ENCODE data around the gene JRKL.

JRKL gene

GRCh38 chr11:96389720-96390487 is at the start of gene JRKL, which contains the start of gene CCDC82:
JRKL (plus strand) TSS chr11:96390013; CDS start chr11:96390650, 637 bp downstream.
CCDC82 (minus strand) TSS chr11:96389912; CDS start chr11:96384747, 5,165 bp downstream.
- Histone ChIP-seq H3K9me3 (ENCODE audit: low read length) (no peaks in the 10 kb centered on the region), H3K36me3 (ENCODE audit: insufficient read depth, low read length) (peaks cover 7% of the 10 kb centered on the region; the same call in 1 of the 2 replicates), H3K27ac (ENCODE audit: low read depth, low read length, poor library complexity, severe bottlenecking) (peak within 1 kb of the TSS; percentile 2), H3K4me3 (ENCODE audit: low read depth, low read length, poor library complexity, severe bottlenecking) (peak within 1 kb of the TSS; percentile 70), H3F3A (ENCODE audit: insufficient read depth, low read length) (0 out of 2 replicates have a peak, but pooled peaks cover 5% of the 10 kb centered on the region), H3K79me2 (ENCODE audit: insufficient read depth, low read length) (peaks cover 24% of the 10 kb centered on the region), H3K4me2 (ENCODE audit: low read length) (peak within 1 kb of the TSS; percentile 98), H3K9ac (ENCODE audit: low read length) (peak within 1 kb of the TSS; percentile 89), H3K27me3 (ENCODE audit: insufficient read depth, low read length) (no peaks in the 10 kb centered on the region), H3K4me1 (ENCODE audit: insufficient read depth, low read length, severe bottlenecking) (peaks cover 41% of the 10 kb centered on the region), H2AFZ (ENCODE audit: low read length) (peak within 1 kb of the TSS; percentile 89), H4K20me1 (ENCODE audit: insufficient read depth, low read length) (0 out of 2 replicates have a peak, but pooled peaks cover 2% of the 10 kb centered on the region), H3K9me2 (ENCODE audit: low read depth, low read length) (no peaks in the 10 kb centered on the region)
- TF ChIP-seq, protein P1, sequence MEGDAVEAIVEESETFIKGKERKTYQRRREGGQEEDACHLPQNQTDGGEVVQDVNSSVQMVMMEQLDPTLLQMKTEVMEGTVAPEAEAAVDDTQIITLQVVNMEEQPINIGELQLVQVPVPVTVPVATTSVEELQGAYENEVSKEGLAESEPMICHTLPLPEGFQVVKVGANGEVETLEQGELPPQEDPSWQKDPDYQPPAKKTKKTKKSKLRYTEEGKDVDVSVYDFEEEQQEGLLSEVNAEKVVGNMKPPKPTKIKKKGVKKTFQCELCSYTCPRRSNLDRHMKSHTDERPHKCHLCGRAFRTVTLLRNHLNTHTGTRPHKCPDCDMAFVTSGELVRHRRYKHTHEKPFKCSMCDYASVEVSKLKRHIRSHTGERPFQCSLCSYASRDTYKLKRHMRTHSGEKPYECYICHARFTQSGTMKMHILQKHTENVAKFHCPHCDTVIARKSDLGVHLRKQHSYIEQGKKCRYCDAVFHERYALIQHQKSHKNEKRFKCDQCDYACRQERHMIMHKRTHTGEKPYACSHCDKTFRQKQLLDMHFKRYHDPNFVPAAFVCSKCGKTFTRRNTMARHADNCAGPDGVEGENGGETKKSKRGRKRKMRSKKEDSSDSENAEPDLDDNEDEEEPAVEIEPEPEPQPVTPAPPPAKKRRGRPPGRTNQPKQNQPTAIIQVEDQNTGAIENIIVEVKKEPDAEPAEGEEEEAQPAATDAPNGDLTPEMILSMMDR (IDR thresholded peaks at IDR 0.05; ENCODE audit: low read length) = no peak
- no peak for TF ChIP-seq EZH2 (IDR thresholded peaks at IDR 0.05; ENCODE audit: borderline replicate concordance, low read length)

GRCh38 chr11:96340555-96340885 is 49.3 kb upstream of the JRKL start:
- no peak overlapping the region for H2AFZ ChIP-seq (ENCODE audit: low read length)
- no peaks in the 10 kb centered on the region for H3K9me3 ChIP-seq (ENCODE audit: low read length)
- peaks cover 62% of the 10 kb centered on the region for H3K4me1 ChIP-seq (ENCODE audit: insufficient read depth, low read length, severe bottlenecking)
- peak overlapping the region; percentile 65 for H3K4me3 ChIP-seq (ENCODE audit: low read depth, low read length, poor library complexity, severe bottlenecking)
- H4K20me1 ChIP-seq (ENCODE audit: insufficient read depth, low read length) = no peaks in the 10 kb centered on the region
- no peaks in the 10 kb centered on the region for H3K79me2 ChIP-seq (ENCODE audit: insufficient read depth, low read length)
- H3K9me2 ChIP-seq (ENCODE audit: low read depth, low read length) = no peaks in the 10 kb centered on the region
- peak overlapping the region; percentile 73 for H3K4me2 ChIP-seq (ENCODE audit: low read length)
- no peaks in the 10 kb centered on the region for H3K36me3 ChIP-seq (ENCODE audit: insufficient read depth, low read length)
- no peaks in the 10 kb centered on the region for H3F3A ChIP-seq (ENCODE audit: insufficient read depth, low read length)
- no peaks in the 10 kb centered on the region for H3K27me3 ChIP-seq (ENCODE audit: insufficient read depth, low read length)
- peak overlapping the region; percentile 62 for H3K27ac ChIP-seq (ENCODE audit: low read depth, low read length, poor library complexity, severe bottlenecking)
- TF ChIP-seq, protein P1 (IDR thresholded peaks at IDR 0.05; ENCODE audit: low read length) = no peak
- no peak for TF ChIP-seq EZH2 (IDR thresholded peaks at IDR 0.05; ENCODE audit: borderline replicate concordance, low read length)
- no peak overlapping the region for H3K9ac ChIP-seq (ENCODE audit: low read length)

GRCh38 chr11:96341211-96342013 is 48.4 kb upstream of the JRKL start:
- peak overlapping the region; percentile 62; the same call in 1 of the 2 replicates for H3K9ac ChIP-seq (ENCODE audit: low read length)
- H3K4me2 ChIP-seq (ENCODE audit: low read length) = peak overlapping the region; percentile 73

More at GRCh38 chr11:96341211-96342013, 48.4 kb upstream of the JRKL start:
- no peaks in the 10 kb centered on the region for H3K79me2 ChIP-seq (ENCODE audit: insufficient read depth, low read length)
- no peaks in the 10 kb centered on the region for H3K9me3 ChIP-seq (ENCODE audit: low read length)
- peak overlapping the region; percentile 65 for H3K4me3 ChIP-seq (ENCODE audit: low read depth, low read length, poor library complexity, severe bottlenecking)
- H4K20me1 ChIP-seq (ENCODE audit: insufficient read depth, low read length) = no peaks in the 10 kb centered on the region
- H2AFZ ChIP-seq (ENCODE audit: low read length) = no peak overlapping the region
- no peaks in the 10 kb centered on the region for H3K27me3 ChIP-seq (ENCODE audit: insufficient read depth, low read length)
- H3K9me2 ChIP-seq (ENCODE audit: low read depth, low read length) = no peaks in the 10 kb centered on the region
- no peaks in the 10 kb centered on the region for H3K36me3 ChIP-seq (ENCODE audit: insufficient read depth, low read length)
- no peaks in the 10 kb centered on the region for H3F3A ChIP-seq (ENCODE audit: insufficient read depth, low read length)
- TF ChIP-seq, protein P1 (IDR thresholded peaks at IDR 0.05; ENCODE audit: low read length) = peak; percentile 37; the same call in 1 of the 2 replicates
- no peak for TF ChIP-seq EZH2 (IDR thresholded peaks at IDR 0.05; ENCODE audit: borderline replicate concordance, low read length)
- peaks cover 55% of the 10 kb centered on the region for H3K4me1 ChIP-seq (ENCODE audit: insufficient read depth, low read length, severe bottlenecking)
- peak overlapping the region; percentile 62 for H3K27ac ChIP-seq (ENCODE audit: low read depth, low read length, poor library complexity, severe bottlenecking)
